Measurements from ENCODE around the gene CDCP1. TPM values are rescaled to one million over a fixed set of nuclear protein-coding genes. Genes with fewer than 3 reads are reported as not detected.

CDCP1 gene
- total RNA-seq, 1 donor from 2014 or later: 0.38 TPM

DNA sequence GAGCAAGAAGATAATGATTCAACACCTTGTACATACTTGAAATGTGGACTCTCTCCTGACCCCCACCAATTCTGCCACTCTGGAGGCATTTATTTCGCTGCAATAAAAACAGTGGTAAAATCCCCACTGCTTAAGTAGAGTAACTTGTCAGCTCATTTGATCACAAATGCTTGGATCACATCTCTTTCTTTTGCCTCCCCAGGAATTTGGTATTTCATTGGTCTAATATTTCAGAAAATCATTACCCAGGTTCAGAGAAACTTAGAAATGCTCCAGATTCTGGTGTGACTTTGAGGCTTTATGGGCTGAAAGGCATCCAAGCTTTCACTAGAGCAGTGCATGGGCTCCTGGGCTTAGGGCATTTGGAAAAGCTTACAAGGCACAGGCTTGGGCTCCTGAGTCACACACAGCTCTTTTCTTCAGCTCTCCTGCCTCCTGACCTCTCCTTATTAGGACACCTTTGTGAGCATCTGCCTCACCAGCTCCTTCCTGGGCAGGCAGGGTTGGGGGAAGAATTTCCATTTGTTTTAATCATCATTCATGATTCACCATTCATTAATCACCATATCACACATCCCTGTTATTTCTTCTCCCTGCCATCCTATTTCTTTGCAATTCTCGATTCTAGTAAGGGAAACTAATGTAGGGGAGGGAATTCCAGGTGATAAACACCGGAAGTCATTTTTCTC, 22.5 kb downstream of the CDCP1 start:
- ATAC-seq (ENCODE audit: poor library complexity) (no peak), DNase-seq (no peak)

DNA sequence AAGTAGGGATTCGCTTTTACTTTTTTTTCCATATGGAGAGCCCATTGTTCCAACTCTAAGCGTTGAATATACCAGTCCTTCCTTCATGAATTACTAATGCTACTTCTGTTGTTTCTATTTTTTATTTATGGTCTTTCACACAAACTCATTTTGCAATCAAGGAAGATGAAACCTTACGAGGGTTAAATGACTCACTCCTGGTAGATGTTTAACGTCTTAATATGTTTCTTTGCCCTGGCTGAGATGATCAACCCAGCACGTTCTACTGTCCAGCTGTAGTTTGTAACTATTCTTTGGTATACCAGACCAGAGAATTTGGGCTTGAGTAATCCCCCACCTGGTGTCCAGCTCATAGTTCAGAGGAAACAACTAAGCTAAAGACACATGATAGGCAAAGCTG, 23.1 kb downstream of the CDCP1 start:
- intact Hi-C loops (cut with DNase I): no loop called here
- DNase-seq (no peak), ATAC-seq (ENCODE audit: poor library complexity) (no peak)

More for the DNA sequence above, 22.5 kb downstream of the CDCP1 start:
- intact Hi-C loops (cut with DNase I): no loop called here

DNA sequence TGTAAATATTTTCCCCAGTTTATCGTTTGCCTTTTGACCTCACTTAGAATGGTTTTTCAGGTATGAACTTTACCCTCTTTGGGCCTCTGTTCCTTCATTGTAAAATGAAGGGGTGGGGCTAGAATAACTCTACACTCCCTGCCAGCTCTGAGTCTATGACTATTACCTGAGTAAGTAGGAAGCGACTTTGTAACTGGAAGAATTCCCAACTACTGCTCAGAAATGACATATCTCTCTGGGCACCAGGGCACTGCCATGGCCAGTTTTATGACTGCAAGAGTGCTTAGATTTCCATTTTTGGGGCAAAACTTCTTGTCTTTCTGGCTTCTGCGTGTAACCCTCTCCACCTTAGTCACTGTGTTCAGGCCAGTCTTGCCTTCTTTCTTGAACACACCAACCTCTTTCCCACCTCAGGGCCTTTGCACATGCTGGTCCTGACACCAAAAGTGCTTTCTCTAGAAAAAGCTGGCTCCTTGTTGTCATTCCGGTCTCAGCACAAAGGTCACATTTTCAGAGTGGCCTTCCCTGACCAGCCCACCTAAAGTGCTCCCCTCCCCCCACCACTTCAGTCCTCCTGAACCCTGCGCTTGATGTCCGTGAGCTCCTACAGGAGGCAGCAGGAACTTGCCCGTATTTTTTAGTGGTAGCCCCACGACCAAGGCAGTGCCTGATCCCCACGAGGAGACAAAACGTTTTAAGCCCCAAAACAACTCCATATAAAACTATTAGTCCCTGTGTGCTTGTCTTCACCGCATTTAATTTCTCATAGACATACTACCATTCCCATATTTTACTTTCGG, 25.6 kb downstream of the CDCP1 start:
- ATAC-seq (ENCODE audit: poor library complexity): peak; percentile 37
- intact Hi-C loops (cut with DNase I): no loop called here
- no peak for DNase-seq

DNA sequence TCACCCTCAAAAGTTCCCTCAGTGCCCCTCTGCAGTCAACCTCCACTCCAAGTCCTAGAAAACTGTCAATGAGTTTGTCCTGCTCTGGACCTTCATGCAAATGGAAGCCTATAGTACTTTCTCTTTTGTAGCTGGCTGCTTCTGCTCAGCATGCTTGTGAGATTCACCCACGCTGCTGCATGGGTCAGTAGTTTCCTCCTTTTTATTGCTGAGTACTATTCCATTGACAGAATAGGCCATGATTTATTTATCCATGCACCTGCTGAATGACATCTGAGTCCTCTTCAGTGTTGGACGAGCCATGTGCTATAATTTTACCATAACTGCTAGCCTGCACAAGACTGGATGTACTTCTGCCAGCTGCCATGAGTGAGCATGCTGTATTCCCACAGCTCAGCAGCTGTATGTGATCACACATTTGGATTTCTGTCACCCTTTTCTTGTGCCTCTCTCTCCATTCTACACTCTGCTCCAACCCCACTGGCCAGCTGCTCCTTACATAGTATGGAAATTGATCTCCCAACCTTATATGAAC, 26.3 kb downstream of the CDCP1 start:
- intact Hi-C loops (cut with DNase I): no loop called here
- no peak for DNase-seq
- no peak for ATAC-seq (ENCODE audit: poor library complexity)

DNA sequence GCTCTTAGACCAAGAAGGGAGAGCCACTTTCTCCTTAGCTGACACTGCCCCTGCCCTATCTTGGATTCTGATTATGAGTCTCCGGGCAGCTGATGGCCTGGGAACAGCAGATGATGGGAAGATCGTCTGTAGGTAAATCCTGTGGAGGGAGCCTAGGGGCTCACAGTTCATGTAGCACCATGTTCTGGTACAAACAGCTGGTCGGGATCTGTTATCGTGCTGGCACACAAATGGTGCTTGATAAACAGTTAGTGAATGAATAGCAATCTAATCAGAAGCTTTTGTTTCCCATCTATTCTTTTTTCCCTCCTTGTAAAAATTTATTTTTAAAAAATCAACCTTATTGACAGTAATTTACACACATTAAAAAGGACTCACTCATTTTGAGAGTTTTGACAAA, 26.8 kb downstream of the CDCP1 start:
- intact Hi-C loops (cut with DNase I): no loop called here
- DNase-seq: no peak
- ATAC-seq (ENCODE audit: poor library complexity): no peak

DNA sequence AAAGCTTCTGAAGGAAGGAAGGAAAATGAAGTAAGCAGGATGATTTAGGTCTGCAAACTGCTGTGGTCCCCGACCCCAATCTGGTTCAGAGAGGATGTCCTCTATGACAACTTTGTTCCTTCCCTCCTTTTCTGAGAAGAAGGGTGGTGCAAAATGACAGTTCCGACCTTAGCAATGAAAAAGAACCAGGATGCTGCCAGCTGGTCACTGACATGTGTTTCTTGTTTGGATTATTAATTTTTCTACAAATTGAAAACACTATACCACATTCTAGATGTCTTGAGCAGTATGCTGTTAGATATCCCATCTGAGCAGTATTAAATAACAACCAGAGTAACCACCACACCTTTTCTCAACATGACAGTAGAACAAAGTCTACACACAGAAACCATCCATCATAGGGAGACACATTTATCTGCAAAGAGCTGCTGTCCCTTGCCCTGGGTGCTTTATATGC, 27.5 kb downstream of the CDCP1 start:
- ATAC-seq (ENCODE audit: poor library complexity): no peak
- DNase-seq: no peak
- intact Hi-C loops (cut with DNase I): no loop called here

DNA sequence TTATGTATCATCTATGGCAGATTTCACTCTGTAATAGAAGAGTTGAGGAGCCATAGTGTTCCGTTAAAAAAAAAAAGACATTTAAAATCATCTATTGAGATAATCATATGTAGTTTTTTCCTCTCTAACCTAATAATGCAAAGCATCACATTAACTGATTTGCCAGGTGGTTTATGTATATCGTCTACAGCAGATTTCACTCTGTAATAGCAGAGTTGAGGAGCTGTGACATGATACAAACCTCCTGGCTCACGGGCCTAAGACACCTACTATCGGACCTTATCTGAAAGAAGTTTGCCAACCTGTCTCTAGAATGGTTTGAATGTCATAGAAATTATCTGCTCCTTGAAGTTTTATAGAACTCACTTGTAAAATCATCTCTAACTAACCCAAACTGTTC, 29.8 kb downstream of the CDCP1 start:
- no peak for DNase-seq
- ATAC-seq (ENCODE audit: poor library complexity): no peak
- intact Hi-C loops (cut with DNase I): no loop called here

DNA sequence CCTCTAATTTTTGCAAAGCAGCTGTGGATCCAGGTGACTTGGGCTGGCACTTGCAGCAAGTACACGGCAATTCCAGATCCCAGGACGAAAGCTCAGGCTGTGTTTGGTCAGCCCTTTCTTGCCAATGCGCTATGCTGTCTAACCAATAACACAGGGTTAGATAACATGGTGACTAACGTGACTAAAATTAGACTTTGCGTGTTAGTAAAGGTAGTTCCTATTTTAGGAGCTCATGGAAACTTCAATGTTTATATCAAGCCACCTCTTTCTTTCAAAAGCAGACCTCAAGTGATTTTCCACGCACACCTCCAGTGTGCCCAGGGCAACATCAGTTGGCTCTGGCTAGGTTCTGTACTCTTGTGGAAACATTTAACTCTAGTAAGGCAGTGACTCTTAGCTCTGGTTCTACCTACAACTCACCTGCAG, 32.5 kb downstream of the CDCP1 start:
- ATAC-seq (ENCODE audit: poor library complexity) (peak; percentile 94), DNase-seq (no peak)
- intact Hi-C loops (cut with DNase I): no loop called here

DNA sequence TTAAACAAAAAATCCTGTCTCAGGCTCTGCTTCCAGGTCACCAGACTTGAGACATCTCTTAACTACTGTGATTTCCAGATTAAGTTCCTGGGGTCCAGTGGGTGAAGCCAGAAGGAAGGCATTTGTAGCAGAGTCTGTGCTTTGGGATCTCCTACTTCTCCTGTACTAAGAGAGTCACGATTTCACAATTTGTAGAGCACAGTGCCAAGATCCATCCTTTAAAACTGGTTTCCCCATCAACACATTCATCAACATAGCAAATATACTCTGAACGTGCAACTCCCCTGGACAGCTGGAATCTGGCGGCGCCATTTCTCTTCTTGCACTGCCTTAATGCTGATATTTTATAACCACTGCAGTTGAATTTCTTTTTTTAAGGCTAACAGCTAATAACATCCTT, 33.2 kb downstream of the CDCP1 start:
- ATAC-seq (ENCODE audit: poor library complexity) (peak; percentile 69), DNase-seq (no peak)
- intact Hi-C loops (cut with DNase I): no loop called here

DNA sequence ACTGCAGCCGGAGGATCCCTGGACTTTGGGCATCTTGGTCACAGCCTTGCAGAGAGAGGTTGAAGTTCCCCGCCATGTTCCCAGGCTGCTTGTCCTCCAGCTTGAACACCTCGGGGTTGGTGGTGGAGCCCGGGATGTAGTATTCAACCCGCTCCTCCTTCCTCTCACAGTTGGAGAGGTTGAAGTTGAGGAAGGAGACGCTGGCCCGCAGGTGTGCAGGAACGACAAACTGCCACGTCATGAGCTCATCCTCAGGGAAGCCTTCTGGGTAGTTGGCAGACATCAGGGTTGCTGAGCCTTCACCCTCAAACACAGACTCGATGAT, 35.7 kb downstream of the CDCP1 start:
- no peak for ATAC-seq (ENCODE audit: poor library complexity)
- intact Hi-C loops (cut with DNase I): no loop called here
- no peak for DNase-seq

DNA sequence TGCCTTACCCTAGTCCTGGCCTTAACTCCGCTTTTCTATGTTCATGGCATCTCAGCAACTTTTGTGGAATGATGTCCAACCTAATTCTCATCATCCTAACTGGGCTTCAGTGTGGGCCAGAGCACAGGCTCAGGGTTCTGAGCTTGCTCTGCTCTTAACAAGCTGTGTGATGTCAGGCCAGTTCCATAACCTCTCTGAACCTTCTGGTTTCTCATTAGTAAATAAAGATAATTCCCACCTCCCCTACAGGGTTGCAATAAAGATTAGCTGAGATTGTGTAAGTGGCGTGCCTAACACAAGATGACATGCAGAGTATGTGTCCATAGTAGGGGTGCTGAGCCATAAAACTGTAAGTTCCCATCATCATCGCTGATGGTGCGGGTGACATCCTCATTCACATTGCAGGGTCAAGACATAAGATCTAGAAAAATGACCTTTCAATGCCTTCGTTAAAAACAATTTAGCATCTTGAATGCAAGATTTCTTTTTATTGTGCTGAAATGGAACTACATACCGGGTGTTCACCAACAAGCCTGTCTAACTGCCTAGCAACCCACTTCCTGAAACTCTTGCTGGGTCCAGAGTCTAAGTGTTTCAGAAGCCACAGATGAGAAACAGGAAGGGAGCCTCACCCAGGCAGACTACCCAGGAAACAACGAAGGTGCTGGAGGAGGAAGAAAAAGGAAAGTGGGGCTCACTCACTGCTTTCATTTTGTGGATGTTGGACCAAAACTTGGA, 36.2 kb downstream of the CDCP1 start:
- intact Hi-C loops (cut with DNase I): no loop called here
- DNase-seq (no peak), ATAC-seq (ENCODE audit: poor library complexity) (no peak)

DNA sequence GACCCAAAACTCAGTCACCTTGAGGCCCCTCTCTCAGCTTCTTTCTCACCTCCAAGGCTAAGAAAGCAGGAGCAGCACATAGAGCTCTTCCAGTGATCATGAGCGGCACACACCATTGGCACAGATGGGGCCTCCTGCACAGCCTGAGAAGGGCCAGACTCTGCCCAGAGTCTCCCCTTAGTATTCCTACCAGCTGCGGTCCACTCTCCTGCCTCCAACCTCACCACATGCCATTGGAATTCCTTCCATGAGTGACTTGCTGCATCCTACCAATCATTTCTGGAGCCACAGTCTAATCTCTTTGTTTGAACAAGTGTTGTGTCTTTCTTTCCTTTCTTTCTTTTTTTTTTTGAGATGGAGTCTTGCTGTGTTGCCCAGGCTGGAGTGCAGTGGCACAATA, 39.3 kb downstream of the CDCP1 start:
- intact Hi-C loops (cut with DNase I): no loop called here
- no peak for DNase-seq
- no peak for ATAC-seq (ENCODE audit: poor library complexity)

DNA sequence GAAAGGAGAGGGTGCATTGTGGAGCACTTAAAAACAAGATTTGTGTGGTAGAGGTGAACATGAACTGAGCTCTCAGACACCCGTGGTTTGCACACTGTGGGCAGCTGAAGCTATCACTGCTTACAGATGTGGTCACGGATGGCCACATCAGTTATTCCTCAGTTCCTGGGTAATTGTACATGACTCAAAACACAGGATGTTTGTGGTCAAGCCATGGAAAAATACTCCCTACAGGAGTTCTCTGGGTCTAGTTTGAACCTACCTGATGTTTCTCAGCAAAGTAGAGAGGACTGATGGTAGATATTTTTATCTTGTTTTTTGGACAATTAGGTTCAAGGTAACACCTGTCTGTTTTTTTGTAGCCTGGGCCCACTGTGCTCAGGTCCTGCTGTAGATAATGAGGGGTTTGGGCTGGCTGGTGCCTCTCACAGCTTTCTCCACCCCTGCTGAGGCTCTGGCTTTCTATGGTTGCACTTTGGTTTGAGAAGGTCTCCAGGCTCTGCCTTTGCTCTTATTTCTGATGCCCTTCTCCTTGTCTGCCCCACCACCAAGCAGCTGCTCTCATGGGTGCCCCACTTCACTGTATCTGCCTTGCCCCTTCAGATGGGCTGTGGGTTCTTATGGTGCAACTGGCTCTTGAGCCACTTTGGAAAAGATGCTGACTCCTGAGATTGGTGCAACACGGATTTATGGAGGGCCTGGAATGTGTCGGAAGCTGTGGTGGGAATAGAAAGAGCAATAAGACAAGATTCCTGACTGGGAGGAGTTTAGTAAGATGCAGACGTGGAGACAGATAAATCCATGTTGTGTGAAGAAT, 40.1 kb downstream of the CDCP1 start:
- ATAC-seq (ENCODE audit: poor library complexity) (no peak), DNase-seq (no peak)
- intact Hi-C loops (cut with DNase I): no loop called here

DNA sequence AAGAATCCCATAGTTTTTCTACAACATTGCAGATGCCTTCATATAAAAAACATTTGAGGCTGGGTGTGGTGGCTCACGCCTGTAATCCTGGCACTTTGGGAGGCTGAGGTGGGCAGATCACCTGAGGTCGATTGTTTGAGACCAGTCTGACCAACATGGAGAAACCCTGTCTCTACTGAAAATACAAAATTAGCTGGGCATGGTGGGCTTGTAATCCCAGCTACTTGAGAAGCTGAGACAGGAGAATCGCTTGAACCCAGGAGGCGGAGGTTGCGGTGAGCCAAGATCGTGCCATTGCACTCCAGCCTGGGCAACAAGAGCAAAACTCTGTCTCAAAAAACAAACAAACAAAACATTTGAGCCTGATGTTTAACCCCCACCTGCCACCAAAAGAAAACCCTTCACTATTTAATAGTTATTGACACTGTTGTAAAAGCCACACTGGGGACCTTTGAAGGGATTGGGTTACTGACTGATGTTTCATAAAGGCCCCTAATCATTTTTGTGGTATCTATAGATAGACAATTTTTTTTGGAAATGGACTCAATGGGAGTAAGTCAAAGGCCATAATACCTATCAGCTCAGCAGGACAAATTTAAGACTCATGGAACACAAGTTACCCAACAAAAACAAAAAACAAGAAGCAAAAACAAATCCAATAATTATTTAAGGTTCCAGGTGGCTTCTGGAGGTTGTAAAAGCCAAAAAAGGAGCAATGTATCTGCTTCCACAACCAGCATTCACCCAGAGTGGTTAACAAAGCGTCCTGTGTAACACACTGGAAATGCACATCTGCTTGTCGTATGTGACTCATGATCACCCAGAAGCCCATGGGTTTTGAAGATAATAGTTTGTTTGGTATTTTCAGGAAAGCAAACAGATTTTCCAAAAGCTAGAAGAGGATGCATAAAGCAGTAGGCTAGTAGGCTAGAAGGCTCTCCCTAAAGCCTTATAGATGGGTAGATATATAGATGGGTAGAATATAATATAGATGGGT, 41.2 kb downstream of the CDCP1 start:
- intact Hi-C loops (cut with DNase I): no loop called here
- ATAC-seq (ENCODE audit: poor library complexity) (no peak), DNase-seq (no peak)

DNA sequence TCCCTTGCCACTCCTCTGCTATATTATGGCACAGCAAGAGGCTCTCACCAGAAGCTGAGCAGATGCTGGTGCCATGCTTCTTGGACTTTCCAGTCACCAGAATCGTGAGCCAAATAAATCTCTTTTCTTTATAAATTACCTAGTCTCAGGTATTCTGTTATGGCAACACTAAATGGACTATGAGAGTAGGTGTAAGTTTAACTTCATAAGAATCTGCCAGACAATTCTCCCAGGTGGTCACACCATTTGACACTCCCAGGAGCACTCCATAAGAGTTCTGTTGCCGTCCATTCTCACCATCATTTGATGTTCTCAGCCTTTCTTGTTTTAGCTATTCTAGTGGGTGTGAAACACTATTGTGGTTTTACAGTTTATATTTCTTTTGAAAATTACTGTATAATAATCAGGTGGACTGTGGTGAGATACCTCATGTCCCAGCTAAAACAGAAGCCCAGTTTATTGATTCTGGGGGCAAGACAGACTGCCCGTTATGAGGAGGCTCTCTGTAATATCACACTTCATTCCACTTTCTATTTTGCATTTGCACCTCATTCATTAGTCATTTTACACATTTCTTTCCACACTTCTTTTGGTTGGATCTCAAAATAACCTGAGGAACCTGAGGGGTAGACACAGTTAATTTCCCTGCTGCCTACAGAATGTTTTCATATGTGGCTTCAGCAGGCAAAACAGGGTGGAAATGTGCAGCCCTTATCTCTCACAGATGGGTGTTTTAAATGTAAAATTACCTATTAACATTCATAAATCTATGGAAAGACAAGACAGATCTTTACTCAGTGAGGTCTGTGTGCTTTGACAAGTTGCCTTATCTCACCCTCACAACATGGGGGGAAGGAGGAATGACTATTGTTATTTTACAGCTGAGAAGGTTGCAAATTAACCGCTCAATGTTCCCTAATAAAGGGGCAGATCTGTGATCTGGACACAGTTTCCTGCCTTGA, 42.1 kb downstream of the CDCP1 start:
- intact Hi-C loops (cut with DNase I): no loop called here
- ATAC-seq (ENCODE audit: poor library complexity): no peak
- DNase-seq: no peak

DNA sequence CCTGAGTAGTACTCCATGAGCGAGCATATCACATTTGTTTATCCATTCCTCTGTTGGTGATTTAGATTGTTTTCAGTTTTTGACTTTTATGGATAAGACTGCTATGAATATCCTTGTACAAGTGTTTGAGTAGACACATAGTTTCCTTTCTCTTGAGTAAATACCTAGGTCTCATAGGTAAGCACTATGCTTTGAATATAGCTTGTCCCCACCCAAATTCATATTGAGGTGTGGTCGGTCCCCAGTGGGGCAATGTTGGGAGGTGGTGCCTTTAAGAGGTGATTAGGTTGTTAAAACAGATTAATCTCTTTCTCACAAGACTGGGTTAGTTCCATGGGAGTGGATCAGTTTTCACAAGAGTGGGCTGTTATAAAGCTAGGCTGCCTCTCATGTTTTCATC, 42.8 kb downstream of the CDCP1 start:
- ATAC-seq (ENCODE audit: poor library complexity) (no peak), DNase-seq (no peak)
- intact Hi-C loops (cut with DNase I): no loop called here

All from Right ventricle myocardium superior (tissue), 1 donor.